OCI-LY3 (cell line): ENCODE data around the gene IQCF6.

Experiments used
- CTCF ChIP-seq: fragments of 200-600, 300-600 bp; sonication (generic); IDR thresholded peaks from 2 replicates; pipeline ENCODE4 v1.5.1; 2014; ENCODE audit warnings: antibody characterized with exemption, low read length, low read depth
- EZH2phosphoT487 ChIP-seq: fragments of 200-600 bp; shearing (Covaris generic); IDR thresholded peaks from 2 replicates; pipeline ENCODE4 v1.6.1; 2018; ENCODE audit warnings: antibody characterized with exemption, mixed run types, low read depth

GRCh38 chr3:51796854-51797253 is 17.8 kb upstream of the IQCF6 start:
- TF ChIP-seq EZH2phosphoT487 (no peak), CTCF (no peak)
